Mucosa of stomach (tissue), 1 donor: ENCODE results near the gene NPAS3.

Experiments
- H3K27me3 ChIP-seq: one replicate; pipeline ENCODE4 v1.7.0; 2013; ENCODE audit warnings: mild to moderate bottlenecking, low read length; ENCODE audit not compliant: control insufficient read depth, insufficient read depth
- H3K36me3 ChIP-seq: one replicate; pipeline ENCODE4 v1.7.0; 2013; ENCODE audit warnings: low read length; ENCODE audit not compliant: control insufficient read depth, insufficient read depth
- H3K4me1 ChIP-seq: one replicate; pipeline ENCODE4 v1.7.0; 2013; ENCODE audit warnings: mild to moderate bottlenecking, low read length; ENCODE audit not compliant: control insufficient read depth, insufficient read depth
- H3K4me3 ChIP-seq: one replicate; pipeline ENCODE4 v1.7.0; 2013; ENCODE audit warnings: low read length
- H3K9ac ChIP-seq: one replicate; pipeline ENCODE4 v1.7.0; 2013; ENCODE audit warnings: mild to moderate bottlenecking, low read length, moderate library complexity
- H3K9me3 ChIP-seq: one replicate; pipeline ENCODE4 v1.7.0; 2013; ENCODE audit warnings: mild to moderate bottlenecking, low read length, moderate library complexity; ENCODE audit not compliant: control insufficient read depth
- donor health status: Pancreatic carcinoma.

Gene NPAS3

DNA sequence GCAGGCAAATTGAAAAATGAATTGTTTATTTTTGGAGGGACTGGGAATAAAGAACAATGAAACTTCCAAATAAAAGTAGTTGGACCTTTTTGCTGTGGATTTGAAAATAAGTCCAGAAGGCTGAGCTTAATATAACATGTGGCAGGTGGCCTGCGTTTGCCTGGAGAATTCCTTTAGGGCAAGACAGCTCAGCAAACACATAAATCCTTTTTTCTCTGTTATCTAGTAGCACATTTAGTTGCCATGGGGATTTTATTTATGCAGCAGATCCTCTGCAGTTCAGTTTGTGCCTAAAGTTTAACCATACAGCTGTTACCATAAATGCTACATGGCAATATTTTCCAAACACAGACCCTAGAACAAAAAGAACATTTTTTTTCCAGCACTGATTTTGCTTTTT lies 180.0 kb downstream of the NPAS3 start:
- Histone ChIP-seq H3K9ac (no peak overlapping the region), H3K36me3 (no peaks in the 10 kb centered on the region), H3K9me3 (no peaks in the 10 kb centered on the region), H3K4me3 (no peak overlapping the region), H3K27me3 (no peaks in the 10 kb centered on the region), H3K4me1 (no peaks in the 10 kb centered on the region)

DNA sequence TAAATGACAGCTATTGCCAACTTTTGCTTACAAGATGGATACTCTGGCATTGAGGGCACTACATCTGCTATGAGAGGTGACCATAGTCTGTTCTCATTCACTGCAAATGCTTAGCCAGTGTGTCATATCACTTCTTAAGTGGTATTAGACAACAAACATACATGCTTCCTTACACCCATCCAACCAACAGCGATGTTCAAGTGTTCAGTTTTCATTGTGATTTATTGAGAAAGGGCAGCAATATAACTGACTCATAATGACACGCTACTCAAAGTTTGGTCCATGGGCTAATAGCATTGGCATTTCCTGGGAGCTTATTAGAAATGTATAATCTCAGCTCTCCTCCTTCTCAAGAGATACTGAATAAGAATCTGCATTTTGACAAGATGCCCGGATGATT lies 181.7 kb downstream of the NPAS3 start:
- Histone ChIP-seq H3K4me3 (no peak overlapping the region), H3K4me1 (no peaks in the 10 kb centered on the region), H3K9me3 (no peaks in the 10 kb centered on the region), H3K9ac (no peak overlapping the region), H3K27me3 (no peaks in the 10 kb centered on the region), H3K36me3 (no peaks in the 10 kb centered on the region)

DNA sequence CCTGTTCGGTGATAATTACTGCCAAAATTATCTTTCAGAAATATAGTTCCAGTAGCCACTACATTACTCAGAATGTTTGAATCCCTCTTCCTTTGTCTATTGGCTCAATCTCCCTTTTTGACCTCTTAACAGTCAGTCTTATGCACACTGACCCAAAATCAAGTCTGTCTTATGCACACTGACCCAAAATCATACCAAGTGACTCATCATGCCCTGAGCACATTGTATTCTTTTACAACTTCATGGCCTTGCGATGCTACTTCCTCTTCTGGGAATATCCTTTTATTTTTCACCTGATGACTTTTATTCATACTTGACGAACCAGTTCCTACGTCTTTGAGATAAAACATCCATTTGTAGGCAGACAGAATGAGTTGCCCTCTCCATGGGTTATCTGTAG lies 182.3 kb downstream of the NPAS3 start:
- H3K36me3 ChIP-seq = no peaks in the 10 kb centered on the region
- no peak overlapping the region for H3K9ac ChIP-seq
- no peaks in the 10 kb centered on the region for H3K4me1 ChIP-seq
- H3K4me3 ChIP-seq = no peak overlapping the region
- no peaks in the 10 kb centered on the region for H3K27me3 ChIP-seq
- no peaks in the 10 kb centered on the region for H3K9me3 ChIP-seq

DNA sequence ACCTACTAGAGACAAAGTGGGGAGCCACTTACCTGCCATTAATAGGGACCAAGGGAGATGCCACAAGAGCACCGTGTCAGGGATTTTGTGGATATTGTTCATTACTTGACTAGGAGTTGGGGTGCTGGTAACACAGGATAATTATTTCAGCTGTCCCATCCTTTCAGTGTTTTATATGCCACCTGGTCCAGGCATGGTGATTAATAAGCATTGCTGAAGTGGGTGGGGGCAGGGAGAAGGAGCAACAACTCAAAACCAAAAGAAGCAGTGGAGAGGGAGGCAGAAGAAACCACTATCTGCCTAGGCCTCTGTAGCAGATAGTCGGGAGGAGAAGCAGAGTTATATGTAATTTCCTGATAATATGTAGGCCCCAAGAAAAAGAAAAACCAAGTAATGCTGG lies 184.6 kb downstream of the NPAS3 start:
- no peaks in the 10 kb centered on the region for H3K4me1 ChIP-seq
- H3K4me3 ChIP-seq = no peak overlapping the region
- no peak overlapping the region for H3K9ac ChIP-seq
- H3K36me3 ChIP-seq = no peaks in the 10 kb centered on the region
- no peaks in the 10 kb centered on the region for H3K9me3 ChIP-seq
- no peaks in the 10 kb centered on the region for H3K27me3 ChIP-seq

DNA sequence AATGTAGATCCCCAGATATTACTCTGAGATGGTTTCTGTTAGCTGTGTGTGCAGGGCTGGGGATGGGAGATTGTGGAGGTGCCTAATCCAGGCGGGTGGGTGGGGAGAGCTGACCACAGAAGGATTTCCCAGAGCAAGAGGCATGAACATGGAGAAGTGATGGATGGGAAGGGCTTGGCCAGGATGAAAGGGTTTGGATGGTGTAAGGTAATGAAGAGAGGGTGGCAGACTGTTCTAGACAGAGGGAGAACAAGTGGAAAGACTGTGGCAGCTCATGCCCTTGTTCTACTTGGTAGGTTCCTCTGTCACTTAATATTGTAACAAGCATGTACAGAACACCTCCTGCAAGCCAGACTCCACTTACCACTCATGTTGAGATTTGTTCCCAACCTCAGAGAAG lies 187.8 kb downstream of the NPAS3 start:
- H3K36me3 ChIP-seq = no peaks in the 10 kb centered on the region
- H3K4me3 ChIP-seq = no peak overlapping the region
- no peaks in the 10 kb centered on the region for H3K4me1 ChIP-seq
- H3K9me3 ChIP-seq = no peaks in the 10 kb centered on the region
- no peak overlapping the region for H3K9ac ChIP-seq
- H3K27me3 ChIP-seq = no peaks in the 10 kb centered on the region

DNA sequence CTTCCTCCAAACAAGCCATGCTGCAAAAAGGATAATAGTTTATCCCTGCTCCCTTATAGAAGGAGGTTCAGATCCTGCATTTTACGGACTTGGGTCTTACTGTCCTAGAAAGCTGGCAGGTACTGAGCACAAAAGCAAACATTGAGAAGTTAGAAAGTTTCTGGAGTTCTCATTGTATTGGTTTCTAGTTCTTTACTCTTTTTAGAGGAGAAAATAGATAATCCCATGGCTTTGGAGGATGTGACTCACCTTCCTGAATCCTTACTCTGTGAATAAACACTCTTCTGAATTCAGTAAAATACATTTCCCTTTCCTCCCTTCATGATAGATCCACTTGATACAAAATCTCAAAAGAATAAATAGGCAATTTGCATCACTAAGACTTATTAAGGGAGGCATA lies 188.9 kb downstream of the NPAS3 start:
- Histone ChIP-seq H3K36me3 (no peaks in the 10 kb centered on the region), H3K4me3 (no peak overlapping the region), H3K9me3 (no peaks in the 10 kb centered on the region), H3K4me1 (no peaks in the 10 kb centered on the region), H3K27me3 (no peaks in the 10 kb centered on the region), H3K9ac (no peak overlapping the region)

DNA sequence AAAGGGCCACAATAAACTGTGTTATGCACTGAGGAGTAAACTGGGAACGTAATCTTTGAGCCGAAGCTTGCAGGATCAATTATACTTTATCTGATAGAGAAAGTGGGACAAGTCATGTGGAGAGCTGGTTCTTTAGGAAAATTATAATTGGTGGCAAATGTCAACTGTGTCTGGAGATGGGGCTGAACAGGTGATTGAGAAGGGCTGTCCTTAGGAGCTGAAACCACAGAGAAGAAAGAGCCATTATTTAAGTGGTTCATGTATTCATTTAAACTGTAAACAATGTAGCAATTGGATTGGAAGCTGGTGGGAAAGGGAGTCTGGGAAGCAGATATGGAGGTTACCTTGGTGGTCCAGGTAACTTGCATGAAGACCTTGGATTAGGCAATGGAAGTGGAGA lies 193.1 kb downstream of the NPAS3 start:
- Histone ChIP-seq H3K9me3 (no peaks in the 10 kb centered on the region), H3K9ac (no peak overlapping the region), H3K4me1 (no peaks in the 10 kb centered on the region), H3K36me3 (no peaks in the 10 kb centered on the region), H3K4me3 (no peak overlapping the region), H3K27me3 (no peaks in the 10 kb centered on the region)

DNA sequence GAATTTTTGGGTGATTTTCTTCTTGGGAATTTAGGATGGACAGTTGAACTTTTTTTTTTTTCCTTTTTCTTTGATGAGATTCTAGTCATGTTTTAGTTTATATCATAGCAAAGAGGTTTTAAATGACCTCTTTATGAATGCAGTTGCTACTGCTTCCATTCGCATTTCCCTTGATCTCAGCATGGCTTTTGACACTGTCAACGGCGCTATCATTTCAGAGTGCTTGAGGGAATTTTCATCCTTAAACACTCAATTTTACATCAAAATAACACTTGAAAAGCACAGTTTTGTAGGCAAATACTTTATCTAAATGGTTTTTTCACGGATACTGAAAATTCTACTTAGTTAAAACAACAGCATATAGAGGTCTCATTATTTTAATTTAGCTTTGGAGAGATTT lies 195.5 kb downstream of the NPAS3 start:
- H3K9ac ChIP-seq = no peak overlapping the region
- no peak overlapping the region for H3K4me3 ChIP-seq
- no peaks in the 10 kb centered on the region for H3K27me3 ChIP-seq
- H3K9me3 ChIP-seq = no peaks in the 10 kb centered on the region
- no peaks in the 10 kb centered on the region for H3K36me3 ChIP-seq
- H3K4me1 ChIP-seq = no peaks in the 10 kb centered on the region

DNA sequence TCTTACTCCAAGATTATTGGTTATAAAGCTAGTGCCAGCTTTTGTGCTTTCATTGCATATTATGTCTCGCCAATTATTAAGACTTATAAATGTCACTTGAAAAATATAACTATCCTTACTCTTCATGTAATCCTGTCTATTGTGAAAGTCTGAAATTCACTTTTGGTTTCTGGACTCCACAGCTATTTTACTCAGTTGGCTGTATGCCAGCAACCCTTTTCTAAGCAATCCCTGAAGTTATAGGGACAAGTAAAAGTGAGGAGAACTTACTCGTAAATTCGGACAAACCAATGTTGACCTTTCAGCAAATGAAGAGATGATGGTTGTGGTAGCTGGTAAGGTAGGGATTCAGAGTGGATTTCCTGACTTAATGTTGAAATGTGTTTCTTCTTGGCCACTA lies 196.3 kb downstream of the NPAS3 start:
- Histone ChIP-seq H3K27me3 (no peaks in the 10 kb centered on the region), H3K36me3 (no peaks in the 10 kb centered on the region), H3K9ac (no peak overlapping the region), H3K9me3 (no peaks in the 10 kb centered on the region), H3K4me3 (no peak overlapping the region), H3K4me1 (no peaks in the 10 kb centered on the region)

DNA sequence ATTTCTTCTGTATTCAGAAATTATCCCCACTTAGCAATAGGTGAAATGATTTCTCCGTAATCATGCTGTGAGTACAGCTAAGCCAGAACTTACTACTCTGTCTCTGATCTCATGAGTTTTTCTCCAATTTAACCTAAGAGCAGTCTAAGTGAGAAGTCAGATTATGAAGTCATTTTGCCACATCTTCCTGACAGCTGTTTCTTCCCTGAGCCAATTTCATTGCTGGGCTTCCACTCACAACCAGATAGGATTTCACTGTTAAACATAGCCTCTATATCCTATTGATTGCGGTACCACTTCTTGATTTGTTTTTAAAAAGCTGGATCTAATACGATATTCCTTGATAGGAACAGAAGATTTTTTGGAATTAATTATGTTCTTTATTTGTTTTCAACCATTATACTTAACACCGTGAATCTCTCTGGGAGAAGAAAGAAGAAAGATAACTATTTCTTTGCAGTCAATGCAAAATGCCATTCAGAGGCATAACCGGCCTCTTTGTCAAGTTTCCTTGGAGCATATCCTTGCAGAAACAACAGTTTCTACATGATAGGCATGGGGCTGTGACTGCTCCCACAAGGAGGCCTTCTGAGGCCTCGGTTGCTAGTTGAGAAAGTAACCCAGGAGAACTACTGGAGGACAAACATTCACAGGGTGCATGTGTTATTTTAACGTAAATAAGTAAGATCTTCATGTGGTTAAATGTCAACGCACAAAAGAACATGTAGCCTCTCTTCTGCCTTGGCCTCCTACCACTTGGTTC lies 212.2 kb downstream of the NPAS3 start:
- Histone ChIP-seq H3K4me1 (no peaks in the 10 kb centered on the region), H3K9me3 (no peaks in the 10 kb centered on the region), H3K27me3 (no peaks in the 10 kb centered on the region), H3K9ac (no peak overlapping the region), H3K4me3 (no peak overlapping the region), H3K36me3 (no peaks in the 10 kb centered on the region)

DNA sequence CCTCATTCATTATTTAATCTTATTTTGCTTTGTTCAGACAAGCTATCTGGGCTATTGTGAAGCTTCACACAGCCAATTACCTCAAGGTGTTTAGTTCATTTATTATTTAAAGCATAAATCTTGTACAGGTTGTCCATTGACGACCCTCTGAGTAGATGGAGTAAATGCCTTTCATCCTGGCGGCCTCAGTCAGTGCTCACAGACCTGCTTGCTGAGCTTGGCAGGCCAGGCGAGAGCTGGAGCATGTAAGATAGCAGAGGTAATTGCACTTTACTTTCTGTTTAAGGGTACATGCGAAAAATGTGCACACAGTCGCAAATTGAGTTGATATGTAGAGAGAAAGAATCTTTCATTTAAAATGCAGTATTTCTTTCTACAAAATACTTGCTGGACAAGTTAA lies 224.4 kb downstream of the NPAS3 start:
- Histone ChIP-seq H3K36me3 (no peaks in the 10 kb centered on the region), H3K27me3 (no peaks in the 10 kb centered on the region), H3K9ac (no peak overlapping the region)

DNA sequence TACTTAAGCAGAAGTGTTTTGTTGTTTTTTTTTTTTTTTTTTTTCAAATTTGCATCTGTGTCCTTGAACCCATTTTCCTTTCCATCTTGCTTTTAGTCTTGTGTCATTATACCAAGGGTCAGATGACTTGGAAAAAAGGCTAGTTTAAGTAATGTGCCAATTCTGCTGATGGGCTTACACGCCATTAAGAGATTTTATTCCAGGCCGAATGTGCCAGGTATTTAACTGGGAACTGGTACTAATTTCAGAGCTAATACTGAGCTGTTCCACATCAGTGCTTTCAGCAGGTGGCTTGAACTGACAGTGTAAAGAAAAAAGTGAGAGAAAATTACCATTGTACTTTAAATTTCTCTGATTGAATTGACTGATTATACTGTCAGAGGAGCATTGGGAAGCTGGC lies 224.9 kb downstream of the NPAS3 start:
- Histone ChIP-seq H3K4me3 (no peak overlapping the region), H3K36me3 (no peaks in the 10 kb centered on the region), H3K4me1 (no peaks in the 10 kb centered on the region), H3K27me3 (no peaks in the 10 kb centered on the region), H3K9me3 (no peaks in the 10 kb centered on the region), H3K9ac (no peak overlapping the region)

More for the DNA sequence above, 224.4 kb downstream of the NPAS3 start:
- Histone ChIP-seq H3K4me3 (no peak overlapping the region), H3K4me1 (no peaks in the 10 kb centered on the region), H3K9me3 (no peaks in the 10 kb centered on the region)
